Stimulated activated CD8-positive, alpha-beta memory T cell treated with anti-CD3 and anti-CD28 coated beads, Interleukin-12 subunit alpha, Interleukin-12 subunit beta, amount 100 ng/mL, for 4 hours (primary cell): ENCODE measurements around the gene CDS2.
A peak's percentile ranks its signal among the peaks of the same experiment; 100 is the strongest.

Experiments used
- DNase-seq: peaks from one replicate; pipeline ENCODE4 v3.0.0-alpha.2; 2020; ENCODE audit warnings: low read depth

CDS2 gene

GRCh38 chr20:5181958-5182357, 55.1 kb downstream of the CDS2 start:
- DNase-seq, result no peak

- DNase-seq, result no peak
These were observed 55.9 kb downstream of the CDS2 start for GRCh38 chr20:5182615-5183254.

- no peak for DNase-seq
These were observed 57.1 kb downstream of the CDS2 start for GRCh38 chr20:5183731-5184474.

GRCh38 chr20:5184684-5185083, 57.9 kb downstream of the CDS2 start:
- no peak for DNase-seq

GRCh38 chr20:5187122-5187521, 60.3 kb downstream of the CDS2 start:
- no peak for DNase-seq

- no peak for DNase-seq
These were observed 61.9 kb downstream of the CDS2 start for GRCh38 chr20:5188736-5189135.

GRCh38 chr20:5189917-5190316, 63.1 kb downstream of the CDS2 start:
- no peak for DNase-seq

- no peak for DNase-seq
These were observed 63.6 kb downstream of the CDS2 start for GRCh38 chr20:5190444-5190843.

GRCh38 chr20:5191829-5192569, 65.2 kb downstream of the CDS2 start:
- no peak for DNase-seq

GRCh38 chr20:5192570-5193431, 66.0 kb downstream of the CDS2 start:
- DNase-seq, result no peak

- no peak for DNase-seq
These were observed 68.8 kb downstream of the CDS2 start for GRCh38 chr20:5195655-5196054.

- DNase-seq, result no peak
These were observed 69.3 kb downstream of the CDS2 start for GRCh38 chr20:5196149-5196548.

- no peak for DNase-seq
These were observed 70.5 kb downstream of the CDS2 start for GRCh38 chr20:5197270-5197827.

GRCh38 chr20:5197847-5198650, 71.2 kb downstream of the CDS2 start:
- DNase-seq, result no peak

- no peak for DNase-seq
These were observed 71.8 kb downstream of the CDS2 start for GRCh38 chr20:5198651-5198924.

- DNase-seq, result no peak
These were observed 76.6 kb downstream of the CDS2 start for GRCh38 chr20:5203380-5203779.

GRCh38 chr20:5205348-5206210, 78.8 kb downstream of the CDS2 start:
- DNase-seq, result peak; percentile 21

GRCh38 chr20:5207138-5207537, 80.3 kb downstream of the CDS2 start:
- DNase-seq, result no peak

GRCh38 chr20:5211803-5212714, 85.3 kb downstream of the CDS2 start:
- no peak for DNase-seq
